ENCODE measurements around the gene RCSD1.

RCSD1 gene

DNA sequence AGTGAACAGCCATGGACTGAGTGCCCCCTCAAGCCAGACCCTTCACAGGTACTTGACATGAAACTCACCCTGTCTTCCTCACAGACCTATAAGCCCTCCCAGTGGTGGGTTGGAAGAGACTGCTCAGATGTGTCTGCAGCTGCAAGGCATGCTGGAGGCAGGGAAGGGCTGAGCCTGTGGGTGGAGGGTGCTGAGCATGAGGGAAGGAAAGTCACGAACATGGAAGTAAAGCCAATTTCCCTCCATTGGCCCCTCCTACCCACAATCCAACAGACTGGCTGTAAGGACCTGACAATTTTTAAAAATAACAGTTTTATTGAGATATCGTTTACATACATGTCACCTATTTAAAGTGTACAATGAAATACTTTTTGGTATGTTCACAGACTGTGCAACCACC lies 44.1 kb downstream of the RCSD1 start:
- Histone ChIP-seq H3K9ac (ENCODE audit: low read depth, low read length) (no peak overlapping the region), H3K4me1 (ENCODE audit: control insufficient read depth, insufficient read depth, low read length) (no peaks in the 10 kb centered on the region), H3K27me3 (ENCODE audit: control insufficient read depth, insufficient read depth, low read length) (no peaks in the 10 kb centered on the region), H3K36me3 (ENCODE audit: control insufficient read depth, insufficient read depth, low read length) (no peaks in the 10 kb centered on the region), H3K9me3 (ENCODE audit: control insufficient read depth, insufficient read depth, low read length) (no peaks in the 10 kb centered on the region), H3K4me3 (ENCODE audit: low read depth, low read length) (no peak overlapping the region)

DNA sequence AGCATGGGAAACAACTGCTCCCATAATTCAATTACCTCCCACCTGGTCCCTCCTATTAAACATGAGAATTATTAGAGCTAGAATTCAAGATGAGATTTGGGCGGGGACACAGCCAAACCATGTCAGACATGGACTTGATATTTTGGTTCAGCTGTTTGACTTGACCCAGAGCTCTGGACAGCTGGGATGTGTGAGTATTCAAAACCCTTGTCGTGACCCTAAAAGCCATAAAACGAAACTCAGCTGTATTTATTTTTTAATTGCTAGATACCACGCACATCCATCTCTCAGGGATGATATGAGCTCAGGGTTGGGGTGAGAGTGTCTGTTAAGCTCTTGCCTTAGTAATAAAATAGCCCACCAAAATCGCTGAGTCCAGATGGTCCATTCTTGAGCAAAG lies 45.4 kb downstream of the RCSD1 start:
- Histone ChIP-seq H3K36me3 (ENCODE audit: control insufficient read depth, insufficient read depth, low read length) (no peaks in the 10 kb centered on the region), H3K9ac (ENCODE audit: low read depth, low read length) (no peak overlapping the region), H3K27me3 (ENCODE audit: control insufficient read depth, insufficient read depth, low read length) (no peaks in the 10 kb centered on the region), H3K9me3 (ENCODE audit: control insufficient read depth, insufficient read depth, low read length) (no peaks in the 10 kb centered on the region), H3K4me3 (ENCODE audit: low read depth, low read length) (no peak overlapping the region), H3K4me1 (ENCODE audit: control insufficient read depth, insufficient read depth, low read length) (no peaks in the 10 kb centered on the region)

DNA sequence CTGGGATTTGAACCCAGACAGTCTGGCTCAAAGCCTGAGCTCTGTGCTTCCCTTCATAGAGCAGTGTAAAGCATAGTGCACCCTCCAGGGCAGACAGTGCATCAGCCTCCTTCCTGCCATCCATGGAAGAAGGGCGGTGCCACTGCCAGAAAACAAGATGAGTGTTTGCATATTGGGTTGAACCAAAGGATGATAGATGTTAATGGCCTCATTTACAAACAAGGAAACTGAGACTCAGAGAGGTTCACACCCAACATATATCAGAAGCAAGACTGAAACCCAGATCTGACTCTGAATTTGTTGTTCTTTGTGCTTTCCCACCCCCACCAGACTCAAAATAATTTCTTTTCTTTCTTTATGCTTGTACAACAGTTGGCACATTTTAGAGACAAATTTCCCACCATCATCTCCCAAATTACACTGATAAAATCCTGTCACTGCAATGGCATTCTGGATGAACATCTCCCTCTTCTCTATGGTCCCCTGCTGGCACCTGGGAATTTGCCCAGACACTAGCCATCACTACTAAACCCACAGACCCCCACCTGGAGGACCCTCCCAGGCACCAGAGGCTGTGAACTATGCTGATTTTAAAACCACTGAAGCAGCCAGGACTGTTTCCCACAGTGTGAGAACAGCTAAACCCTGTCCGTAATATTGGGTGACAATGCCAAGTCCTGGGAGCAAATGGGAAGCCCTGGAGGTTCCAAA lies 46.3 kb downstream of the RCSD1 start:
- no peak overlapping the region for H3K9ac ChIP-seq (ENCODE audit: low read depth, low read length)
- H3K4me3 ChIP-seq (ENCODE audit: low read depth, low read length), result no peak overlapping the region
- no peaks in the 10 kb centered on the region for H3K36me3 ChIP-seq (ENCODE audit: control insufficient read depth, insufficient read depth, low read length)
- H3K4me1 ChIP-seq (ENCODE audit: control insufficient read depth, insufficient read depth, low read length), result no peaks in the 10 kb centered on the region
- no peaks in the 10 kb centered on the region for H3K27me3 ChIP-seq (ENCODE audit: control insufficient read depth, insufficient read depth, low read length)
- no peaks in the 10 kb centered on the region for H3K9me3 ChIP-seq (ENCODE audit: control insufficient read depth, insufficient read depth, low read length)

DNA sequence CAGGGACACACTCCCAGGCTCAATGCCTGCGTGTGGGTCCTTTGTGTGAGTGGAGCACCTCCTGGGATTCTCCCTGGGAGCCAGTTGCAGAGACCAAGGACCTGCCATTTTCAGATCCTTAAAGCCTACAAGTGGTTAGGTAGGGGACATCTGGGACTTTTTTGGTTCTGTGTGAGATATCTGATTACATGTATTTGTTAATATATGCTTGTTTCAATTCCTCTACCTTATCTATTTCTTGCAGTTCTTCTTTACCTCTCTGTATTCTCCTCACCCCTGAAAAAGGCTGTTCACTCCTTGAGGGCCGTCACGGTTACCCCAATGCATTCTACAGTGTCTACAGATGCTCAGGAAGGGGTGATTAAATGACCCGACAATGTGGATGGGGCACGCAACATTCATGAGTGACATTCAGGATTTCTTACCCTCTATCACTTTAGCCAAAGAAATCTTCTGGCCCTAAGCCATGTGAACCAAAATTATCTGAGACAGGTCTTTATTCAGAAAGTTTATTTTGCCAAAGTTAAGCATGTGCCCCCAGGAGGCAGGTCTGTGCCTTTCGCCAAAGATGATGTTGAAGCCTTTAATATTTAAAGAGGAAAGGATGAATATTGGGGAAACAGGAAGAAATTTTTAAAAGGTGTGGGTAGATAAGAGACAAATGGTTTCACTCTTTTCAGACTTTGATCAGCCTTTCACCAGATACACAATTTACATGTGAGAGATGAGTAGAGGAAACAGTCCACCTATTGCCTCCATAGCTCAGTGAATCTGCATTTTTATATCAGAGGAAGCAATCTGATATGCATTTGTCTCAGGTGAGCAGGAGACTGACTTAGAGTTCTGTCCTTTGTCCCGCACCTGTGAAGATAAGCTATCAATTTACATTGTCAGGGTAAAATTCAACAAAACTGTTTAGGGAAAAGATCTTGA lies 47.1 kb downstream of the RCSD1 start:
- no peaks in the 10 kb centered on the region for H3K4me1 ChIP-seq (ENCODE audit: control insufficient read depth, insufficient read depth, low read length)
- no peaks in the 10 kb centered on the region for H3K27me3 ChIP-seq (ENCODE audit: control insufficient read depth, insufficient read depth, low read length)
- H3K4me3 ChIP-seq (ENCODE audit: low read depth, low read length), result no peak overlapping the region
- no peaks in the 10 kb centered on the region for H3K9me3 ChIP-seq (ENCODE audit: control insufficient read depth, insufficient read depth, low read length)
- no peaks in the 10 kb centered on the region for H3K36me3 ChIP-seq (ENCODE audit: control insufficient read depth, insufficient read depth, low read length)
- H3K9ac ChIP-seq (ENCODE audit: low read depth, low read length), result no peak overlapping the region

GRCh38 chr1:167678422-167678821 lies 48.4 kb downstream of the RCSD1 start:
- H3K4me3 ChIP-seq (ENCODE audit: low read depth, low read length), result no peak overlapping the region
- no peak overlapping the region for H3K9ac ChIP-seq (ENCODE audit: low read depth, low read length)
- H3K4me1 ChIP-seq (ENCODE audit: control insufficient read depth, insufficient read depth, low read length), result peaks cover under 1% of the 10 kb centered on the region
- no peaks in the 10 kb centered on the region for H3K9me3 ChIP-seq (ENCODE audit: control insufficient read depth, insufficient read depth, low read length)
- no peaks in the 10 kb centered on the region for H3K36me3 ChIP-seq (ENCODE audit: control insufficient read depth, insufficient read depth, low read length)
- no peaks in the 10 kb centered on the region for H3K27me3 ChIP-seq (ENCODE audit: control insufficient read depth, insufficient read depth, low read length)

DNA sequence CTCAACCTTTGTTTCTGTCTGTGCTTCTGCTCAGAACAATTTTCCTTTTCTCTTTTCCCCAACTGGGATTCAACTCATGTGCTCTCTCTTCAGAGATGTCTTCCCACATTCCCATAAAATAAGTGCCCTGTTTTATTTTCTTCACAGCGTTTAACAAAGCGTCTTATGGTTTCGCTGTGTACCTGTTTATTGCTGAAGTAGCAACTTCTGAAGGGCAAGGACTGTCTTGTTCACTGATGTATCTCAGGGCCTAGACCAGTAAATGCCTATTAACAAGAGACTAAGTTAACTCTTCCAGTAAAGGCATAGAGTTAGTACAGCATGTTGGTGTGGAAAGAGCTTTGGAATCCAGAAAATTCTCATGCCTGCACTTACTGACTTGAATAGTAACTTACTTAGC lies 48.8 kb downstream of the RCSD1 start:
- Histone ChIP-seq H3K4me3 (ENCODE audit: low read depth, low read length) (no peak overlapping the region), H3K4me1 (ENCODE audit: control insufficient read depth, insufficient read depth, low read length) (peaks cover 3% of the 10 kb centered on the region)

GRCh38 chr1:167679714-167680113 lies 49.7 kb downstream of the RCSD1 start:
- Histone ChIP-seq H3K9ac (ENCODE audit: low read depth, low read length) (no peak overlapping the region), H3K9me3 (ENCODE audit: control insufficient read depth, insufficient read depth, low read length) (no peaks in the 10 kb centered on the region), H3K36me3 (ENCODE audit: control insufficient read depth, insufficient read depth, low read length) (no peaks in the 10 kb centered on the region), H3K27me3 (ENCODE audit: control insufficient read depth, insufficient read depth, low read length) (no peaks in the 10 kb centered on the region), H3K4me1 (ENCODE audit: control insufficient read depth, insufficient read depth, low read length) (peaks cover 3% of the 10 kb centered on the region), H3K4me3 (ENCODE audit: low read depth, low read length) (no peak overlapping the region)

More for the DNA sequence above, 48.8 kb downstream of the RCSD1 start:
- H3K27me3 ChIP-seq (ENCODE audit: control insufficient read depth, insufficient read depth, low read length), result no peaks in the 10 kb centered on the region
- H3K9ac ChIP-seq (ENCODE audit: low read depth, low read length), result no peak overlapping the region
- no peaks in the 10 kb centered on the region for H3K36me3 ChIP-seq (ENCODE audit: control insufficient read depth, insufficient read depth, low read length)
- H3K9me3 ChIP-seq (ENCODE audit: control insufficient read depth, insufficient read depth, low read length), result no peaks in the 10 kb centered on the region

DNA sequence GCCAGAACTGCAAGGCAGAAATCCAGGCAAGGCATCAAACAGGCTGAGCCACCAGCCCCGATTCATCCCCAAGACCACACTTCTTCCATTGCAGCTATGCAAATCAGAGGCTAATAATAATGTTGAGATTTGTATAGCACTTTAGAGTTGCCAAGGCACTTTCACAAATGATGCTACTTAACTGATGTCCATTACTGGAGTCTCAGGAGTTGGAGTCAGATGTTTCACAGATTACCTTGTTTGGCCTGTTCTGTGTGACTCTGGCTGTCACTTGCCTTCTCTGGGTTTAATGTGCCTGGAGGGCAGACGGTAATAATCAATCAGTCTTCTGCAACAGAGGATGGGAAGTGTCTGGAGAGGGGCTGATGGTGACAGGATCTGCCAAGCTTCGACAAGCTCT lies 51.0 kb downstream of the RCSD1 start:
- Histone ChIP-seq H3K4me1 (ENCODE audit: control insufficient read depth, insufficient read depth, low read length) (peaks cover 3% of the 10 kb centered on the region), H3K9ac (ENCODE audit: low read depth, low read length) (no peak overlapping the region), H3K27me3 (ENCODE audit: control insufficient read depth, insufficient read depth, low read length) (no peaks in the 10 kb centered on the region), H3K4me3 (ENCODE audit: low read depth, low read length) (no peak overlapping the region), H3K9me3 (ENCODE audit: control insufficient read depth, insufficient read depth, low read length) (no peaks in the 10 kb centered on the region), H3K36me3 (ENCODE audit: control insufficient read depth, insufficient read depth, low read length) (no peaks in the 10 kb centered on the region)

GRCh38 chr1:167681451-167682098 lies 51.5 kb downstream of the RCSD1 start:
- H3K27me3 ChIP-seq (ENCODE audit: control insufficient read depth, insufficient read depth, low read length), result no peaks in the 10 kb centered on the region
- H3K9ac ChIP-seq (ENCODE audit: low read depth, low read length), result no peak overlapping the region
- no peaks in the 10 kb centered on the region for H3K9me3 ChIP-seq (ENCODE audit: control insufficient read depth, insufficient read depth, low read length)
- H3K4me1 ChIP-seq (ENCODE audit: control insufficient read depth, insufficient read depth, low read length), result peaks cover 3% of the 10 kb centered on the region
- no peak overlapping the region for H3K4me3 ChIP-seq (ENCODE audit: low read depth, low read length)
- no peaks in the 10 kb centered on the region for H3K36me3 ChIP-seq (ENCODE audit: control insufficient read depth, insufficient read depth, low read length)

DNA sequence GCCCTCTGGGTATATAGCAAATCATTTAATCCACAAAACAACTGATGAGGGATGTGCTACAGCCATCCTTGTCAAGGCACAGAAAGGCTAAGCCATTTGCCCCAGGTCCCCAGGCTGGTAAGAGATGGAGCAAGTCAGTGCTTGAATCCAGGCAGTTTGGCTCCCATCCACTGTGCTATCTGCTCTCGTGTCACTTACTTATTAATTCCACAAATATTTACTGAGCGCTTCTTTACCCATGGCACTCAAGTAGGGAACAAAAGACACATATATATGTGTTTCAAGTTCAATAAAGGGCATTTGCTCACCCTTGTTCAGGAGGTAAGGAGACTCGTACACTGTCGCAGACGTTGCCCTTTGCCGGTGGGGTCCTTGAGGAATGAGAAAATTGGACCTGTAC lies 53.2 kb downstream of the RCSD1 start:
- peaks cover 3% of the 10 kb centered on the region for H3K4me1 ChIP-seq (ENCODE audit: control insufficient read depth, insufficient read depth, low read length)
- H3K36me3 ChIP-seq (ENCODE audit: control insufficient read depth, insufficient read depth, low read length), result no peaks in the 10 kb centered on the region
- no peak overlapping the region for H3K9ac ChIP-seq (ENCODE audit: low read depth, low read length)
- no peak overlapping the region for H3K4me3 ChIP-seq (ENCODE audit: low read depth, low read length)
- H3K27me3 ChIP-seq (ENCODE audit: control insufficient read depth, insufficient read depth, low read length), result no peaks in the 10 kb centered on the region
- no peaks in the 10 kb centered on the region for H3K9me3 ChIP-seq (ENCODE audit: control insufficient read depth, insufficient read depth, low read length)

DNA sequence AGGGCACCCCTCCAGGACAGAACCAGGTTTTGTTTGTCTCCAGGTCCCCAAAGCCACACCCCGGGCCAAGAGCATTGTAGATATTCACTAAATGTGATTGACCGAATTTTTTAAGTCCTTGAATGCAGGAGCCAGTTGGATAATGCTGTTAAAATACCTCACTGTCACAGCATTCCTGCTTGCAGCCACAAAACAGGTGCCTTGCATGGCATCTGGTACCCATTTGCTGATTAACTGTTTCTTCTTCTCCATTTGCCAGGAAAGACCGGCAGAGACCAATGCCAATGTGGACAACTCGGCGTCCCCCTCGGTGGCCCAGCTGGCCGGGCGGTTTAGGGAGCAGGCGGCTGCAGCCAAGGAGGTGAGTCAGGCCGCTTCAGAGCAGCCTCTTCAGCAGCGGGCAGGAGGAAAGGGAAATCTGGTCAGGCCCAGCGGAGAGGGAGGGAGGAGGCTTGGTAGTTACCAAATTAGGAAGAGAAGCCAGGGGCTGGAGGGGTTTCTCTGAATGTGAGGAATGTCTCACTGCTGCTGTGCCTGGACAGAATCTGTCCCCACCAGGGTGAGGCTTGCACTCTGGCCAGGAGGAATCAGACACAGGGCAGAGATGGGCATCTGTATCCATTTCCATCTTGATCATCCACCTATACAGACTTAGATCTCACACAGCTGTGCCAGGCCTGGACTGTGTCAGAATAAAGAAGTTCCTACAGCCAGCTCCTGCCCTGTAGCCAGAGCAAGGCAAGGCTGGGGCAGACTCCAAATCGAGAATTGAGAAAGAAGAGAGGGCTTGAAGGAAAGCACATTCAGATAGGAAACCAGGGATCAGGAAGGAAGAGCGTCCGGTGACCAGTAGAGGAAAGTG lies 53.8 kb downstream of the RCSD1 start:
- Histone ChIP-seq H3K4me1 (ENCODE audit: control insufficient read depth, insufficient read depth, low read length) (peaks cover 3% of the 10 kb centered on the region), H3K4me3 (ENCODE audit: low read depth, low read length) (no peak overlapping the region), H3K9me3 (ENCODE audit: control insufficient read depth, insufficient read depth, low read length) (no peaks in the 10 kb centered on the region), H3K9ac (ENCODE audit: low read depth, low read length) (no peak overlapping the region), H3K36me3 (ENCODE audit: control insufficient read depth, insufficient read depth, low read length) (no peaks in the 10 kb centered on the region), H3K27me3 (ENCODE audit: control insufficient read depth, insufficient read depth, low read length) (no peaks in the 10 kb centered on the region)
